Measurements from ENCODE around the gene GUCY1A2. TPM values are rescaled to one million over a fixed set of nuclear protein-coding genes. Genes with fewer than 3 reads are reported as not detected.
"Not testable (repeated sequence)": the region's sequence is repeated elsewhere in the genome, so short reads cannot be mapped to it uniquely, and the experiment has no call there.

Gene GUCY1A2
- total RNA-seq, 2 donors from 2014 or later, result 1.7 to 7.2 TPM

DNA sequence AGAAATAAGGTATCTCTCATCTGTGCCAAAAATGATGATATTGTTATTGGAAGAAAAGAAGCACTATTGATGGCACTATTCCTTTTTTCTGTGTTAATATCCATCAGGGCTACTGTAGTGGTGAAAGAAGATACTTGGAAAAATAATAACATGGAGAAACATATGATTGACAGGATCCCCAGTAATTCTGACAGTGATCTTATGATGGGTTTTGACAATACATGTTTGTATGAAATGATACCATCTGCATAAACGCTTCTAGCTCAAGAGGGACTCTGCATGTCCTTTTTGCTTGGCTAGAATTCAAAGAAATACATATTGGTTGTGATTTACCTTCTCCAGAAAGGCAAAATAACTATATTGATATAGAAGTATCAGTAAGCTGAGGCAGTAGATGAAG is 178.1 kb downstream of the GUCY1A2 start:
- H3K4me1 ChIP-seq, result no peaks in the 10 kb centered on the region
- H3K27ac ChIP-seq, result no peak overlapping the region
- no peaks in the 10 kb centered on the region for H3K27me3 ChIP-seq
- DNase-seq (ENCODE audit: low spot score), result no peak
- no peaks in the 10 kb centered on the region for H3K36me3 ChIP-seq
- no peaks in the 10 kb centered on the region for H3K9me3 ChIP-seq
- H3K4me3 ChIP-seq, result no peak overlapping the region
- TF ChIP-seq, protein P1, sequence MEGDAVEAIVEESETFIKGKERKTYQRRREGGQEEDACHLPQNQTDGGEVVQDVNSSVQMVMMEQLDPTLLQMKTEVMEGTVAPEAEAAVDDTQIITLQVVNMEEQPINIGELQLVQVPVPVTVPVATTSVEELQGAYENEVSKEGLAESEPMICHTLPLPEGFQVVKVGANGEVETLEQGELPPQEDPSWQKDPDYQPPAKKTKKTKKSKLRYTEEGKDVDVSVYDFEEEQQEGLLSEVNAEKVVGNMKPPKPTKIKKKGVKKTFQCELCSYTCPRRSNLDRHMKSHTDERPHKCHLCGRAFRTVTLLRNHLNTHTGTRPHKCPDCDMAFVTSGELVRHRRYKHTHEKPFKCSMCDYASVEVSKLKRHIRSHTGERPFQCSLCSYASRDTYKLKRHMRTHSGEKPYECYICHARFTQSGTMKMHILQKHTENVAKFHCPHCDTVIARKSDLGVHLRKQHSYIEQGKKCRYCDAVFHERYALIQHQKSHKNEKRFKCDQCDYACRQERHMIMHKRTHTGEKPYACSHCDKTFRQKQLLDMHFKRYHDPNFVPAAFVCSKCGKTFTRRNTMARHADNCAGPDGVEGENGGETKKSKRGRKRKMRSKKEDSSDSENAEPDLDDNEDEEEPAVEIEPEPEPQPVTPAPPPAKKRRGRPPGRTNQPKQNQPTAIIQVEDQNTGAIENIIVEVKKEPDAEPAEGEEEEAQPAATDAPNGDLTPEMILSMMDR (IDR thresholded peaks at IDR 0.05), result no peak

DNA sequence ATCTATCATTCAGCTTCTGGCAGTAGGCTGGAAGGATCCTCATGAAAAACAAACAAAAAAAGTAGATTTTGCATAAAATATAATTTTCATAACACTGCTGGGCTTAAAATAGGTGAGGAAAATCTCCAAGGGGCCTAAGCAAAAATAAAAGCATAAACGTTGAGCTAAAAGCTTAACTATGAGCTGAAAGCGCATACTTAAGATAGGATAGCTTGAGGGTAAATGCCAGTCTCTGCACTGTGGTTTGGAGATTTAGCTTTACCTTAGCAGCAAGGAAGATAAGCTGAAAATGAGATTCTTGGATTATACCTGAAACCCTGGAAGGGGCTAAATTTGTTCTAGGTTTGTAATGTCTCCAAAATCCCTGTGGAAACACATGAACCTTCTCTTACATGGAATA is 183.7 kb downstream of the GUCY1A2 start:
- no peak overlapping the region for H3K27ac ChIP-seq
- H3K27me3 ChIP-seq, result no peaks in the 10 kb centered on the region
- no peaks in the 10 kb centered on the region for H3K4me1 ChIP-seq
- no peak for DNase-seq (ENCODE audit: low spot score)
- TF ChIP-seq, protein P1 (IDR thresholded peaks at IDR 0.05), result no peak
- no peak overlapping the region for H3K4me3 ChIP-seq
- H3K36me3 ChIP-seq, result no peaks in the 10 kb centered on the region
- H3K9me3 ChIP-seq, result no peaks in the 10 kb centered on the region

DNA sequence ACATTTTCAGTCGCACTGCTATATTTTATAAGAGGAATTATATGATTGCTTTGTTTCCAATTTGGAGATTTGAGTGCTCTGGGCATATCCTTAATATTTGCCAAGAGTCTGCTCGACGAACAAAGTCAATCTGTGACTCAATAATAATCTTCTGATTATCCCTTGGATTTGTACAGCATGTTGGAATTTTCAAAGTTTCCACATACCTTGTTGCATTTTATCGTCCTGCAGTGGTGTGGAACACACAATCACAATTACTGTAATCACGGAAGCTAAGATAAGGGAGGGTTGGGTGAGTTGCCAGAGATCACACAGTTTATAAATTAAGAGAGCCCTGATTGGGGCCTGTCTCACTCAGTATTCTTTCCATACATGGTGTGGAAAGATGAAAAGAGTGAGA is 189.3 kb downstream of the GUCY1A2 start:
- H3K4me3 ChIP-seq, result no peak overlapping the region
- no peaks in the 10 kb centered on the region for H3K27me3 ChIP-seq
- no peaks in the 10 kb centered on the region for H3K36me3 ChIP-seq
- TF ChIP-seq, protein P1 (IDR thresholded peaks at IDR 0.05), result no peak
- no peak for DNase-seq (ENCODE audit: low spot score)
- no peaks in the 10 kb centered on the region for H3K4me1 ChIP-seq
- H3K27ac ChIP-seq, result no peak overlapping the region
- H3K9me3 ChIP-seq, result no peaks in the 10 kb centered on the region

DNA sequence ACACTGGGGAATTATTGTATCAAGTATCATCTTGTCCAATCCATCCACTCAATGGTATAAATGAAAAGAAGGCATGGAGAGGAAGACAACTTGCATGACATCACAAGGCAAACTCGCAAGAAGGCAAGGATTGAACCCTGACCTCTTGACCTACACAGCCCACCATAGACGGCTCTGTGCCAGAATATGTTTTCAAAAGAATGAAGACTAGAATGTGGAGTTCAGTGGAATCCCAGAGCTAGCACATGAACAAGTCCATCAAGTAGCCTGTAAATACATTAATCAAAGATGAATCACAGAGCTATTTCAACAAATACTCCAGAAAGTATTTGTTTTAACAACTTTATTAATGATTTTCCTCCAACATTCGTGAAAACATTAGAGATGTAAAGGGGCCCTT is 189.7 kb downstream of the GUCY1A2 start:
- no peaks in the 10 kb centered on the region for H3K9me3 ChIP-seq
- no peak overlapping the region for H3K4me3 ChIP-seq
- no peak overlapping the region for H3K27ac ChIP-seq
- H3K4me1 ChIP-seq, result no peaks in the 10 kb centered on the region
- H3K27me3 ChIP-seq, result no peaks in the 10 kb centered on the region
- H3K36me3 ChIP-seq, result no peaks in the 10 kb centered on the region
- TF ChIP-seq, protein P1 (IDR thresholded peaks at IDR 0.05), result no peak
- DNase-seq (ENCODE audit: low spot score), result no peak

DNA sequence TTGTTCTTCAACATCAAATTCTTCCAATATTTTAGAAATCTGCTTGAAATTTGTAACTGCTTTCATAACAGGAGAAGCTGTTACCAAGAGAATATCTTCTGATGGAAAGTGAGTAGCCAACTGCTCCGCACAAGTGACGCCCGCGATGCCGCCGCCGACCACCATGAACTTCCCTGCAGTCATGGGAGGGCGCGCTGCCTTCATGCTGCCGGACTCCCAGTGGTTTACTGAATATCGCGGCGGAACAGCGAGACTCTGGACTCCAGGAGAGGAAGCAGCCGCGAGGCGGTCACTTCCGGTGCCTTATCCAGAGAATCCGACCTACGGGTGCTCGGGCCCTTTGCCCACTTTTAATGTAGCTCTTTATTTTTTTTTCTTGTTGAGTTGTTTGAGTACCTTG is 190.6 kb downstream of the GUCY1A2 start:
- H3K27me3 ChIP-seq, result no peaks in the 10 kb centered on the region
- no peak overlapping the region for H3K4me3 ChIP-seq
- no peak for DNase-seq (ENCODE audit: low spot score)
- H3K9me3 ChIP-seq, result no peaks in the 10 kb centered on the region
- TF ChIP-seq, protein P1 (IDR thresholded peaks at IDR 0.05), result no peak
- no peaks in the 10 kb centered on the region for H3K4me1 ChIP-seq
- H3K36me3 ChIP-seq, result no peaks in the 10 kb centered on the region
- H3K27ac ChIP-seq, result no peak overlapping the region

DNA sequence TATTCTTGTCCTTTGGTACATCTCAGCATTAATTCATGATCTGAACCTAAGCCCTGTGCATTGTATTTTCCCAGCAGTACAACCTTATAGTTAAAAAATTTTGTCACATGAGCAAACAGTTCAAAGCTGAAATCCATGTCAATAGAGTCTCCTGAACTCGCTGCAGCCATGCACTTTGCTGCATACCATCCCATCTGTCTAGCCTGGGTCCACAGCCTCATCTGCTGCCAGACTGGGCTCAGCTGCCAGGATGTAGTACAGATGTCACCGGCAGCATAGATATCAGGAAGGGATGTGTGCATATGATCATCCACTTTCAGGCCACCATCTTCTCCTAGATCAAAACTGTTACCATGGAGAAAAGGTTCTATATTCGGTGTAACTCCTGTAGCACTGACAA is 191.7 kb downstream of the GUCY1A2 start:
- DNase-seq (ENCODE audit: low spot score); H3K27ac ChIP-seq; H3K36me3 ChIP-seq; H3K4me1 ChIP-seq; H3K4me3 ChIP-seq; H3K9me3 ChIP-seq; H3K27me3 ChIP-seq: not testable (repeated sequence)

Data from right atrium auricular region (tissue), 2 donors.